GM19035 (cell line): ENCODE data around the gene COLEC12.

Experiments
- ATAC-seq: cut with Tn5 transposase; IDR thresholded peaks from one replicate; pipeline ENCODE4 v1.9.1; 2021; ENCODE audit not compliant: unreplicated experiment

Gene COLEC12

GRCh38 chr18:392928-393573 is 107.5 kb downstream of the COLEC12 start:
- no peak for ATAC-seq

GRCh38 chr18:390741-391478 is 109.6 kb downstream of the COLEC12 start:
- no peak for ATAC-seq

GRCh38 chr18:389658-390357 is 110.7 kb downstream of the COLEC12 start:
- no peak for ATAC-seq

DNA sequence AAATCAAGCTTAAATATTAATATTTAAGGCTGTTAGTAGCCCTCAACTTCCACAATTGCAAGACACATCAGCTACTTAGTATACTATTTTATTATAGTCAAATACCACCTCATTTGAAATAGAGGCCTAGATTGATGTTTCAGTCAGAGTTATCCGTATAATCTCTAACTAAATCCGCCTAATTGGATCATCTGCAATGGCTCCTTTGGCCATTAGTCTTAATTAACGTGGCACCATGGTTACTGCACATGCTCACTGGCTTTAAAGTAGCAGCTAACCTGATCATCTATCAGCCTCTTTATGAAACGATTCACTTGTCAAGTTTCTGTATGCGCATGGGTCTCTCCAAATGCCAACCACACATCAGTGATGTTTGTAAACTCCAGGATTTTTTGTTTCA is 112.3 kb downstream of the COLEC12 start:
- ATAC-seq, result no peak

DNA sequence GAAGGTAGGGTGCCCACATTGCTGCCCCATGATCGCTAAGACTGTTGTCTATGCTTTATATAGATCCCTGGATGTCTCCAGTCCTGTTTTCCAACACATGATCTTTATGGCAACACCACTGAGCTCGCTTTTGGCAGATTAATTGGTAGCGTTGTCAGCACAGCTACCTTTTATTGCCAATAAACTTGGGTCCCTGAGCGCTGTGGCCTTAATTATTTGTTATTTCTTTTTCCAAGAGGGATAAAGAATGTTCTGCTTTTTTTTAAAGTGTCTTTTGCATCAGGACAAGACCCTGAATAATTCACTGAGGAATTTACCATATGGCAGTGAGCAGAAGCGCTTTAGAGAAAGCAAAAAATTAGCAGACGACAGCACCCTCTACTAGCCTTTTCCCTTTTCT is 113.5 kb downstream of the COLEC12 start:
- ATAC-seq, result no peak

DNA sequence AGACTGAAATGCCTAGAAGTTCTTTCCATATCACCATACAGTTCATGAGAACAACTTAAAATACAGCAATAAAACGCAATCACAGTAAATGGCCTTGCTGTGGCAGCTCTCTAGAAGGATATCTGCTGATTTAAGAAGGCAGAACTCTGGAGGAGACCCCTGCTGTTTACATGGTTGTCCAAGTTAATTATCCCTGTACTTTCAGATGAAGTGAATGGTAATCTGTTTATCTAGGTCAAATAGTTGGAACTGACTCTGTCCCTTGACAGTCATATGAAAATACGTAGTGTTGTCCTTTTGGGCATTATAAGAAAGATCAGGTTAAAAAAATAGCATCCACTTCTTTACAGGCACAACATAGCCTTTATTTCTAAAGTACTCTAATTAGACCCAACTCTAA is 115.6 kb downstream of the COLEC12 start:
- no peak for ATAC-seq

DNA sequence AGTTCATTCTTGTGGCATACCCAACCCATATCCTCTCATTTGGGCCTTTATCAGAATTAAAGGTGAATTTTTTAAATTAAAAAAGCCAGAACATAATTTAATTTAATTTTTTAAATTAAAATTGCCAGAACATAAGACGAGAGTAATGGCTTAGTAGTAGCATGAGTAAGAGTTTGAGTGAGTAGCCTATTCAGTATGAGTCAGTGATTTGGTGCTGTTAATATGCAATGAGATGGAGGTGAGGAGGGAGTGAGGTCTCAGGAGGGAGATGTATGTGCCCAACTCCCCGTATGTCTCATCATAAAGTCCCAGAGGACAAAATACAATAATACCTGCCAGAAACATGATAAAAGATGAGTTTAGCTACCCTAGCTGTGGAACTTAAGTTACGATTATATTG is 117.4 kb downstream of the COLEC12 start:
- ATAC-seq, result no peak

GRCh38 chr18:382423-382984 is 118.0 kb downstream of the COLEC12 start:
- ATAC-seq, result no peak

DNA sequence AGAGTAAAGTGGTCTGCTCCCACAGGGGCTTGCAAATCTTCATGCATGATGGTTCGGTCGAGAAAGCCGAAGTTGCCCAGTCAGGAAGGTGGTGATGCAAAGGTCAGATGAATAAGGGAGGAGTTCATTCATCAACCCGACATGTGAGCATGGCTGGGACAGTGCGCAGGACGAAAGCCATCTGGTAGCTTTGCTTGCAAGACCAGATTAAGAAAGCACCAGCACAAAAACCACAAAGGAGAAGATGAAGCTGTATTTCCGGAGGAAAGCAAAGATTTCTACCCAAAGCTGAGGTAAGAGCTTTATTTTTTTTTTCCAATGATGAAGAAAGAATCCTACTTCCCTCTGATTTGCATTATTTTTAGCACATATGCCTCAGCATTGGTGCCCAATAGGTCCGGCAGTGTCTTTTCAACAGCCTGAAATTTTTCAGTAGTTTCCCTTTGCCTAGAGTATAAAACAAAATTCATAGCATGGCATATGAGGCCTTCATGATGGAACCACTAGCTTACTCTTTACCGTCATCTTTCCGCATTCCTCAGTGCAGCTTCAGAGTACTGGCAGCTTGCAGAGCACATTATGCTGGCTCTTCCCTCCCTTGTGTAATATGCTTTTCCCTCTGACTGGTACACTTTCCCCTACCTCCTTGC is 120.7 kb downstream of the COLEC12 start:
- no peak for ATAC-seq

- ATAC-seq, result no peak
These were observed 122.4 kb downstream of the COLEC12 start for GRCh38 chr18:378079-378478.

- ATAC-seq, result no peak
These were observed 123.4 kb downstream of the COLEC12 start for GRCh38 chr18:377088-377487.

DNA sequence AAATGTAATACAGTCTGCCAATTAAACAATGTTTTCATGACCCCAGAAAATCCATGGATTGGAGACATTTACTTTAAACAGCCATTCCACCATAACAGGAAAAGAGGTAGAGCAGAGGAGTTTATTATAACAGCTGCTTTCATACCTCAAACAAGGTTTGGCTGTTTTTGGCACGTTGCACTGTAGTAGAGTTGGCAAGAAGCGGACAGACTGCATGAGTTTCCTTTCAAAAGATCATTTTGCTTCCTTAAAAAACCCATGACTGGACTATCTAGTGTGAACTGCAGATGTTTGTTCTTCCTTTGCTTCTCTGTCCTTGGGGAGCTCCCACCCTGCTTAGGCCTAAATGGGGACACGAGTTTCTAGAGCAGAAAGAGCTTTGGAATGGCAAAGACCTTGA is 124.2 kb downstream of the COLEC12 start:
- no peak for ATAC-seq

GRCh38 chr18:374721-375168 is 125.8 kb downstream of the COLEC12 start:
- ATAC-seq, result peak; percentile 67

DNA sequence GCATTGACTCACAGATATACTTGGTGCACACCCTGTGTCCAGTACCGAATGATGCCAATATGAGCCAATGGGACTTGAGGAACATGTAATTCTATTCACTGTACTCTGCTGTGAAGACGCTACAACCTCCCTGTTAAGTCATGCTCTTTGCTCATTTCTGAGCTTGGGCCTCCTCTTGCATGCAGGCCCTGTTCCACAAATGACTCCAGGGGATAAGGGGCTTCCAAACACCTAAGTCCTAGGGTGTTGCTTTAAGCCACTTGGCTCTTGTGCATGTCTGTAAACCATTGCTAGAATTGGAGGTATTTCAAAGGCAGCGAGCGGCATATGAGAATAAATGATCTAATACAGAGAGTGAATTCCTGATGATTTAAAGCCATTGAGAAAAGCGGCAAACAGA is 126.7 kb downstream of the COLEC12 start:
- no peak for ATAC-seq

GRCh38 chr18:371609-371982 is 128.9 kb downstream of the COLEC12 start:
- no peak for ATAC-seq

GRCh38 chr18:370751-371608 is 129.5 kb downstream of the COLEC12 start:
- ATAC-seq, result no peak

DNA sequence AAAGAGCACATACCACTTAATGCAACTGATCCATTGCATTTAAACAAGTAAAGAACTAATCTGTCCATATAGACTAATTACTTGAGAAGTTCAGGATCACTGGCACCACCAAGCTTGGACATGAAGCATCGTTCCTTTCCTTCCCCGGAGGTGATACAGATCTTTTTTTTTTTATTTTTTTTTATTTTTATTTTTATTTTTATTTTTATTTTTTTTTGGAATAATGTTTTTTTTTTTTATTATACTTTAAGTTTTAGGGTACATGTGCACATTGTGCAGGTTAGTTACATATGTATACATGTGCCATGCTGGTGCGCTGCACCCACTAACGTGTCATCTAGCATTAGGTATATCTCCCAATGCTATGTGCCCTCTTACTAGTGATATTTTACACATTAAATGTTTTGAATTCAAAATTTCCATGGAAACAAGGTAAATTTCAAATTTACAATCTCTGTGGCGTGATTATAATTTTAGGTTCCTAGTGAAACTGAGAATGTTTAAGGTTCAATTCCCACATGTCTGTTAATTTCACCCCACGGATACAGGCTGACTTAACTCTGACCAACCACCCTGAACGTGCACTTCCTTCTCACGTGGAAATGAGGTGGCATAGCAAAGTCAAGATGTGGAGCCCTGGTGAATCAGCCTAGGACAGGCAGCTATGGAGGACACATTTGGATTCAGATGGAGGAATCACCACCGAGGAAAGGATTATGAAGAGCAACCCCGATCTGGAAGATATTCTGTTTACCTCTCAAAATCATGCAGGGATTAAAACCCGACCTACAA is 131.1 kb downstream of the COLEC12 start:
- no peak for ATAC-seq

- no peak for ATAC-seq
These were observed 133.9 kb downstream of the COLEC12 start for GRCh38 chr18:366466-367061.

DNA sequence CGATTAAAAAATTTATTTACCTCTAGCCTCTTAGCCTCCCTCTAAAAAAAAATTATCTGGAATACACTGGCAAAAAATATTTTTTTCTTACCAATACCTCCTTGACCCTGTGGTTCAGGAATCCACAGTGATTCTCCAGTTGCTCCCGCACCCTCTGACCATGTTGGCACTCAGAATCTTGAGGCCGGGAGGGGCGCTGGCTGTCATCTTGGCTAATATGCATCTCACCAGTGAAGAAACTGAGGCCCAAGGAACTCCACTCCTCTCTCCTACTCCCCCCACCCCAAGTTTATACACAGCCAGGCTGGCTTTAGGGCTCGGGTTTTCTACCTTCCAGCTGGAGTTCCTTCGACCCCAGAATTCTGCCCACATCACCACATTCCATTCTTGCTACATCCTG is 134.8 kb downstream of the COLEC12 start:
- no peak for ATAC-seq
